SK-N-SH treated with all-trans-retinoic acid at 6 μM for 48 hours (cell line): ENCODE results near the gene CXCL10.
"Not testable (repeated sequence)": the region's sequence is repeated elsewhere in the genome, so short reads cannot be mapped to it uniquely, and the experiment has no call there.

Experiments used
- ARNTL ChIP-seq: fragments of 450-650 bp; formaldehyde crosslinking; IDR thresholded peaks from 2 replicates; pipeline ENCODE4 v1.5.0; 2020; ENCODE audit warnings: low read depth, mild to moderate bottlenecking, moderate library complexity, borderline replicate concordance
- PPARA ChIP-seq: fragments of 250-450 bp; sonication (Bioruptor Pico); IDR thresholded peaks from 2 replicates; pipeline ENCODE4 v1.5.0; 2020; ENCODE audit warnings: mild to moderate bottlenecking, borderline replicate concordance
- SNAI2 ChIP-seq: fragments of 250-450 bp; sonication (Bioruptor Pico); IDR thresholded peaks from 2 replicates; pipeline ENCODE4 v1.5.0; 2020; ENCODE audit warnings: mild to moderate bottlenecking, moderate library complexity
- ZFP30 ChIP-seq: fragments of 450-650 bp; formaldehyde crosslinking; IDR thresholded peaks from 2 replicates; pipeline ENCODE4 v1.5.0; 2022; ENCODE audit warnings: mild to moderate bottlenecking, moderate library complexity
- ZNF70 ChIP-seq: fragments of 450-650 bp; formaldehyde crosslinking; IDR thresholded peaks from 2 replicates; pipeline ENCODE4 v1.5.0; 2020; ENCODE audit warnings: mild to moderate bottlenecking, moderate library complexity
- TF ChIP-seq, protein P1 (sequence below): fragments of 250-450 bp; sonication (Bioruptor Pico); IDR thresholded peaks from 2 replicates; pipeline ENCODE4 v1.5.1; 2020; ENCODE audit warnings: low read depth, mild to moderate bottlenecking, moderate library complexity
- TF ChIP-seq, protein P2 (sequence below): fragments of 250-450 bp; sonication (Bioruptor Pico); IDR thresholded peaks from 2 replicates; pipeline ENCODE4 v1.8.0; 2020; ENCODE audit warnings: mild to moderate bottlenecking, moderate library complexity, borderline replicate concordance
- TF ChIP-seq, protein P3 (sequence below): fragments of 250-450 bp; sonication (Bioruptor Pico); IDR thresholded peaks from 2 replicates; pipeline ENCODE4 v1.5.0; 2020; ENCODE audit warnings: mild to moderate bottlenecking, moderate library complexity

DNA sequence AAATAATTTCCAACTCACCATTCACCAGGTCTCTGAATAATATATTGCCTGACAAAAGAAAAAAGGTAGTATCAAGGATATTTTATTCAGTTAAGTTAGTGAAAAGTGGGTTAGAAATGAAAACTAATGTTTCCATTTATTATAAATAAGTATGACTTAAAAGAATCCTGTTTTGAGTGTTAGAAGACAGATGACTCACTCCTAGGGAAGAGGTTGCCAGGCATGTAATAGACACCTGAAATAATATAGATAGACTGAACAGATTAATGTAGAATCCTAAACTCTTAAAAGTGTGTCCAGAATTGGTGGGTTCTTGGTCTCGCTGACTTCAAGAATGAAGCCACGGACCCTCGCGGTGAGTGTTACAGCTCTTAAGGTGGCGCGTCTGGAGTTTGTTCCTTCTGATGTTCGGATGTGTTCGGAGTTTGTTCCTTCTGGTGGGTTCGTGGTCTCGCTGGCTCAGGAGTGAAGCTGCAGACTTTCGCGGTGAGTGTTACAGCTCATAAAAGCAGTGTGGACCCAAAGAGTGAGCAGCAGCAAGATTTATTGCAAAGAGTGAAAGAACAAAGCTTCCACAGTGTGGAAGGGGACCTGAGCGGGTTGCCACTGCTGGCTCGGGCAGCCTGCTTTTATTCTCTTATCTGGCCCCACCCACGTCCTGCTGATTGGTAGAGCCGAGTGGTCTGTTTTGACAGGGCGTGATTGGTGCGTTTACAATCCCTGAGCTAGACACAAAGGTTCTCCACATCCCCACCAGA is 19.1 kb upstream of the CXCL10 start:
- TF ChIP-seq, protein P1, sequence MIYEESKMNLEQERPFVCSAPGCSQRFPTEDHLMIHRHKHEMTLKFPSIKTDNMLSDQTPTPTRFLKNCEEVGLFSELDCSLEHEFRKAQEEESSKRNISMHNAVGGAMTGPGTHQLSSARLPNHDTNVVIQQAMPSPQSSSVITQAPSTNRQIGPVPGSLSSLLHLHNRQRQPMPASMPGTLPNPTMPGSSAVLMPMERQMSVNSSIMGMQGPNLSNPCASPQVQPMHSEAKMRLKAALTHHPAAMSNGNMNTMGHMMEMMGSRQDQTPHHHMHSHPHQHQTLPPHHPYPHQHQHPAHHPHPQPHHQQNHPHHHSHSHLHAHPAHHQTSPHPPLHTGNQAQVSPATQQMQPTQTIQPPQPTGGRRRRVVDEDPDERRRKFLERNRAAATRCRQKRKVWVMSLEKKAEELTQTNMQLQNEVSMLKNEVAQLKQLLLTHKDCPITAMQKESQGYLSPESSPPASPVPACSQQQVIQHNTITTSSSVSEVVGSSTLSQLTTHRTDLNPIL (CRISPR knock-in tag) = not testable (repeated sequence)
- TF ChIP-seq, protein P2, sequence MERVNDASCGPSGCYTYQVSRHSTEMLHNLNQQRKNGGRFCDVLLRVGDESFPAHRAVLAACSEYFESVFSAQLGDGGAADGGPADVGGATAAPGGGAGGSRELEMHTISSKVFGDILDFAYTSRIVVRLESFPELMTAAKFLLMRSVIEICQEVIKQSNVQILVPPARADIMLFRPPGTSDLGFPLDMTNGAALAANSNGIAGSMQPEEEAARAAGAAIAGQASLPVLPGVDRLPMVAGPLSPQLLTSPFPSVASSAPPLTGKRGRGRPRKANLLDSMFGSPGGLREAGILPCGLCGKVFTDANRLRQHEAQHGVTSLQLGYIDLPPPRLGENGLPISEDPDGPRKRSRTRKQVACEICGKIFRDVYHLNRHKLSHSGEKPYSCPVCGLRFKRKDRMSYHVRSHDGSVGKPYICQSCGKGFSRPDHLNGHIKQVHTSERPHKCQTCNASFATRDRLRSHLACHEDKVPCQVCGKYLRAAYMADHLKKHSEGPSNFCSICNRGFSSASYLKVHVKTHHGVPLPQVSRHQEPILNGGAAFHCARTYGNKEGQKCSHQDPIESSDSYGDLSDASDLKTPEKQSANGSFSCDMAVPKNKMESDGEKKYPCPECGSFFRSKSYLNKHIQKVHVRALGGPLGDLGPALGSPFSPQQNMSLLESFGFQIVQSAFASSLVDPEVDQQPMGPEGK = not testable (repeated sequence)
- TF ChIP-seq, protein P3, sequence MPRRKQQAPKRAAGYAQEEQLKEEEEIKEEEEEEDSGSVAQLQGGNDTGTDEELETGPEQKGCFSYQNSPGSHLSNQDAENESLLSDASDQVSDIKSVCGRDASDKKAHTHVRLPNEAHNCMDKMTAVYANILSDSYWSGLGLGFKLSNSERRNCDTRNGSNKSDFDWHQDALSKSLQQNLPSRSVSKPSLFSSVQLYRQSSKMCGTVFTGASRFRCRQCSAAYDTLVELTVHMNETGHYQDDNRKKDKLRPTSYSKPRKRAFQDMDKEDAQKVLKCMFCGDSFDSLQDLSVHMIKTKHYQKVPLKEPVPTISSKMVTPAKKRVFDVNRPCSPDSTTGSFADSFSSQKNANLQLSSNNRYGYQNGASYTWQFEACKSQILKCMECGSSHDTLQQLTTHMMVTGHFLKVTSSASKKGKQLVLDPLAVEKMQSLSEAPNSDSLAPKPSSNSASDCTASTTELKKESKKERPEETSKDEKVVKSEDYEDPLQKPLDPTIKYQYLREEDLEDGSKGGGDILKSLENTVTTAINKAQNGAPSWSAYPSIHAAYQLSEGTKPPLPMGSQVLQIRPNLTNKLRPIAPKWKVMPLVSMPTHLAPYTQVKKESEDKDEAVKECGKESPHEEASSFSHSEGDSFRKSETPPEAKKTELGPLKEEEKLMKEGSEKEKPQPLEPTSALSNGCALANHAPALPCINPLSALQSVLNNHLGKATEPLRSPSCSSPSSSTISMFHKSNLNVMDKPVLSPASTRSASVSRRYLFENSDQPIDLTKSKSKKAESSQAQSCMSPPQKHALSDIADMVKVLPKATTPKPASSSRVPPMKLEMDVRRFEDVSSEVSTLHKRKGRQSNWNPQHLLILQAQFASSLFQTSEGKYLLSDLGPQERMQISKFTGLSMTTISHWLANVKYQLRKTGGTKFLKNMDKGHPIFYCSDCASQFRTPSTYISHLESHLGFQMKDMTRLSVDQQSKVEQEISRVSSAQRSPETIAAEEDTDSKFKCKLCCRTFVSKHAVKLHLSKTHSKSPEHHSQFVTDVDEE (CRISPR knock-in tag) = not testable (repeated sequence)
- TF ChIP-seq PPARA; ZNF70 (CRISPR knock-in tag); ARNTL (CRISPR knock-in tag); ZFP30 (CRISPR knock-in tag); SNAI2 (CRISPR knock-in tag): not testable (repeated sequence)
